Measurements from ENCODE around the gene CD274. TPM values are rescaled to one million over a fixed set of nuclear protein-coding genes. Genes with fewer than 3 reads are reported as not detected.
A peak's percentile ranks its signal among the peaks of the same experiment; 100 is the strongest.

Gene CD274
- total and polyA plus RNA-seq, 10 of the 15 experiments (the other 5 are each of a cell fraction or from before 2014, with no cell fraction given), result 9.4 to 128 (median 24.6) TPM

- TF ChIP-seq ZBED1 (IDR thresholded peaks at IDR 0.05; ENCODE audit: borderline replicate concordance), result peak; percentile 29
- peak; percentile 52 for TF ChIP-seq TBL1XR1 (IDR thresholded peaks at IDR 0.05; ENCODE audit: low read depth, low read length)
- peak; percentile 74 for TF ChIP-seq IKZF1 (conservative IDR thresholded peaks at IDR 0.05)
- TF ChIP-seq POLR2A (IDR thresholded peaks at IDR 0.05; ENCODE audit: low read depth, low read length), result peak; percentile 57
- no peak for TF ChIP-seq NFYB (IDR thresholded peaks at IDR 0.05; ENCODE audit: insufficient read depth, low read depth, low read length)
- TF ChIP-seq RFX5 (IDR thresholded peaks at IDR 0.05; ENCODE audit: low read depth, low read length), result 0 out of 2 replicates have a peak, but pooled peaks have one; percentile 34
- TF ChIP-seq POLR2AphosphoS5 (IDR thresholded peaks at IDR 0.05; ENCODE audit: low read length), result peak; percentile 78
- peak in 1 of 2 experiments; percentile 69; a peak in 1 of 4 replicates for TF ChIP-seq SRF (IDR thresholded peaks at IDR 0.05; ENCODE audit: low read depth in 2 of 2, low read length in 2 of 2)
- peak; percentile 60 for TF ChIP-seq CREB1 (IDR thresholded peaks at IDR 0.05; ENCODE audit: low read depth)
- TF ChIP-seq EED (IDR thresholded peaks at IDR 0.05; ENCODE audit: low read depth), result peak; percentile 69; the same call in 1 of the 2 replicates
- TF ChIP-seq CUX1 (IDR thresholded peaks at IDR 0.05; ENCODE audit: insufficient replicate concordance, low read depth, low read length), result no peak
- peak; percentile 65 for TF ChIP-seq BCL3 (IDR thresholded peaks at IDR 0.05; ENCODE audit: borderline replicate concordance, insufficient read depth, low read depth, low read length, poor library complexity, severe bottlenecking)
- TF ChIP-seq NR2C2 (IDR thresholded peaks at IDR 0.05; ENCODE audit: borderline replicate concordance, control insufficient read depth, insufficient read length, low read depth), result no peak
- TF ChIP-seq ZNF622 (IDR thresholded peaks at IDR 0.05), result no peak
- 0 out of 2 replicates have a peak, but pooled peaks have one; percentile 34 for TF ChIP-seq HDGF (IDR thresholded peaks at IDR 0.05)
- peak; percentile 82; the same call in 1 of the 2 replicates for TF ChIP-seq MXI1 (IDR thresholded peaks at IDR 0.05; ENCODE audit: low read depth, low read length)
- peak; percentile 65; the same call in 1 of the 2 replicates for TF ChIP-seq ATF2 (IDR thresholded peaks at IDR 0.05; ENCODE audit: low read length)
- TF ChIP-seq CBX5 (IDR thresholded peaks at IDR 0.05; ENCODE audit: low read depth), result peak; percentile 55; the same call in 1 of the 2 replicates
- peak in 1 of 2 experiments; percentile 70; a peak in 1 of 4 replicates for TF ChIP-seq ETV6 (conservative IDR thresholded peaks at IDR 0.05 in 1 of 2, IDR thresholded peaks at IDR 0.05 in 1 of 2; ENCODE audit: borderline replicate concordance in 1 of 2, low read depth in 1 of 2)
- TF ChIP-seq LARP7 (IDR thresholded peaks at IDR 0.05), result peak; percentile 10; the same call in 1 of the 2 replicates
- TF ChIP-seq NFIC (IDR thresholded peaks at IDR 0.05; ENCODE audit: low read depth, low read length), result peak; percentile 68; the same call in 1 of the 2 replicates
- no peak for TF ChIP-seq SREBF2 (IDR thresholded peaks at IDR 0.05; ENCODE audit: low read length)
- TF ChIP-seq SMARCA5 (IDR thresholded peaks at IDR 0.05), result peak; percentile 80
These were observed 11.8 kb upstream of the CD274 start (continued) for GRCh38 chr9:5438301-5439162.

All from GM12878 (cell line).